Hepatocyte (in vitro differentiated cells): ENCODE measurements around the gene PIEZO1. TPM values are rescaled to one million over a fixed set of nuclear protein-coding genes. Genes with fewer than 3 reads are reported as not detected.

Experiments
- DNase-seq: peaks from one replicate; pipeline ENCODE4 v3.0.0-alpha.2; 2016; ENCODE audit warnings: low spot score
- H2AFZ ChIP-seq: fragments of 200-600 bp; sonication (generic); 2 replicates; pipeline ENCODE4 v1.6.0; 2016; ENCODE audit warnings: antibody characterized with exemption, mild to moderate bottlenecking
- H3K27ac ChIP-seq: fragments of 200-600 bp; sonication (generic); 2 replicates; pipeline ENCODE4 v1.5.1; 2016; ENCODE audit warnings: mild to moderate bottlenecking
- H3K27me3 ChIP-seq: fragments of 200-600 bp; sonication (generic); 2 replicates; pipeline ENCODE4 v1.6.1; 2016
- H3K36me3 ChIP-seq: fragments of 200-600 bp; sonication (generic); replicated peaks from 2 replicates; pipeline ENCODE4 v1.5.1; 2016; ENCODE audit warnings: low read depth; ENCODE audit not compliant: insufficient read depth
- H3K4me1 ChIP-seq: fragments of 200-600 bp; sonication (generic); 2 replicates; pipeline ENCODE4 v1.5.1; 2016; ENCODE audit warnings: mild to moderate bottlenecking, moderate library complexity; ENCODE audit not compliant: insufficient read depth
- H3K4me2 ChIP-seq: fragments of 200-600 bp; sonication (generic); 2 replicates; pipeline ENCODE4 v1.6.0; 2016
- H3K4me3 ChIP-seq: fragments of 200-600 bp; sonication (generic); 2 replicates; pipeline ENCODE4 v1.5.1; 2016; ENCODE audit warnings: mild to moderate bottlenecking
- H3K79me2 ChIP-seq: fragments of 200-600 bp; sonication (generic); 2 replicates; pipeline ENCODE4 v1.6.0; 2017; ENCODE audit warnings: mild to moderate bottlenecking
- H3K9me2 ChIP-seq: fragments of 200-600 bp; sonication (generic); replicated peaks from 2 replicates; pipeline ENCODE4 v1.6.0; 2017; ENCODE audit warnings: mild to moderate bottlenecking; ENCODE audit not compliant: insufficient read depth
- H3K9me3 ChIP-seq: fragments of 200-600 bp; sonication (generic); 2 replicates; pipeline ENCODE4 v1.5.1; 2016; ENCODE audit warnings: low read depth, mild to moderate bottlenecking
- H4K20me1 ChIP-seq: fragments of 200-600 bp; sonication (generic); 2 replicates; pipeline ENCODE4 v1.6.0; 2016; ENCODE audit warnings: mild to moderate bottlenecking; ENCODE audit not compliant: insufficient read depth, poor library complexity, severe bottlenecking
- EZH2 ChIP-seq: fragments of 200-600 bp; sonication (generic); IDR thresholded peaks from 2 replicates; pipeline ENCODE4 v1.6.1; 2016; ENCODE audit warnings: antibody characterized with exemption, mild to moderate bottlenecking, borderline replicate concordance
- EZH2phosphoT487 ChIP-seq: fragments of 200-600 bp; sonication (generic); IDR thresholded peaks from one replicate; pipeline ENCODE4 v1.6.1; 2018; ENCODE audit warnings: antibody characterized with exemption, mild to moderate bottlenecking, low read depth, moderate library complexity; ENCODE audit not compliant: unreplicated experiment, severe bottlenecking
- WGBS: methylation state at CpG from one replicate; pipeline ENCODE4 v1.1.6; 2016; ENCODE audit warnings: low lambda C conversion rate; ENCODE audit errors: missing lambda C conversion rate; 5-methylcytosine and 5-hydroxymethylcytosine counted together
- polyA plus RNA-seq: library from polyadenylated mRNA; unstranded; fragments of >200 nt; fragmentation: Nextera tagmentation; extraction: Ambion mirVana; gene quantifications from 2 replicates; pipeline ENCODE4 v1.2.1, GENCODE V29; 2016
- total RNA-seq: library from RNA; depleted of rRNA; stranded (reverse); fragments of >200 nt; gene quantifications from 2 replicates; pipeline ENCODE4 v1.2.3, GENCODE V29; 2014
- TF ChIP-seq, protein P1 (sequence below): fragments of 200-600 bp; sonication (generic); IDR thresholded peaks from 2 replicates; pipeline ENCODE4 v1.5.1; 2016; ENCODE audit warnings: antibody characterized with exemption, mild to moderate bottlenecking; ENCODE audit not compliant: poor library complexity

The PIEZO1 gene
- total and polyA plus RNA-seq, 2 experiments from 2014 or later: 70.6 to 77.0 TPM

DNA sequence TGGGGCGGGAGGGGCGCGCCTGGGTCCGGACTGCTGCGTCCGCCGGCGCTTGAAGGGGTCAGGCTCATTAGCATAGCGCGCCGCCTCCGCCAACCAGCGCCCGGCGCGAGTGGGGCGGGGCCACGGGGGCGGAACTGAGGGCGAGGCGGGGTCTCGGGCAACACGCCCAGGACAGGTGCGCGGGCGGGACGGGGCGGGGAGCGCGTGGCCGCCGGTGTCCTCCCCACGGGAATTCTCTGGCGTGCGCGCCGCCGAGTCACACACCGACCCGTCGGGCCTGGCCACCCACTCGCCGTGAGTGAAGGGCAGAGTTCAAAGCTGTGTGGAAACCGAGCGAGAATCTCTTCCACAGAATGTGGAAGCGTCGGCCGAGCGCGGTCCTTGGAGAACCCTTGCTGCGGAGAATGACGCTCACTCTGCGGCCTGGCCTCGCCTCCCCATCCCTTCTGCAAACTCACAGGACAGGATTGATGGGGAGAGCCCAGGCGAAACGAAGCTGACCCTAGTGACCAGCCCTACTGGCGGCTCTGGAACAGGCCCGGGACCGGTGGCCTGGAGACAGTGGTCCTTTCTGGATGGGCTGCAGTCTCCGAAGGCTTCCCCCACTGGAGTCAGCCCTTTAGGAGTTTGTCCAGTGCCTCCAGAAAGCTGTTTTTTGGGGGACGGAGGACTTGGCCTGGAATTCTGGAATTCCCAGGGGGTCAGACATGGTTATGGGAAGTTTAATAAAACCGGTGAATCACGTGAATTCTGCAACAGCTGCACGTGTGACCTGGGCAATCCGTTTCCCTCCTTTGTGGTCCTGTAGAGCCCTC, 98.4 kb downstream of the PIEZO1 start, which contains the start of gene SNAI3:
Gene SNAI3, minus strand, starts transcription at position 69 of the 815 bp plus-strand sequence. CDS start 101 bp downstream, outside the sequence.
- TF ChIP-seq EZH2phosphoT487: no peak
- no peak for TF ChIP-seq EZH2
- TF ChIP-seq, protein P1, sequence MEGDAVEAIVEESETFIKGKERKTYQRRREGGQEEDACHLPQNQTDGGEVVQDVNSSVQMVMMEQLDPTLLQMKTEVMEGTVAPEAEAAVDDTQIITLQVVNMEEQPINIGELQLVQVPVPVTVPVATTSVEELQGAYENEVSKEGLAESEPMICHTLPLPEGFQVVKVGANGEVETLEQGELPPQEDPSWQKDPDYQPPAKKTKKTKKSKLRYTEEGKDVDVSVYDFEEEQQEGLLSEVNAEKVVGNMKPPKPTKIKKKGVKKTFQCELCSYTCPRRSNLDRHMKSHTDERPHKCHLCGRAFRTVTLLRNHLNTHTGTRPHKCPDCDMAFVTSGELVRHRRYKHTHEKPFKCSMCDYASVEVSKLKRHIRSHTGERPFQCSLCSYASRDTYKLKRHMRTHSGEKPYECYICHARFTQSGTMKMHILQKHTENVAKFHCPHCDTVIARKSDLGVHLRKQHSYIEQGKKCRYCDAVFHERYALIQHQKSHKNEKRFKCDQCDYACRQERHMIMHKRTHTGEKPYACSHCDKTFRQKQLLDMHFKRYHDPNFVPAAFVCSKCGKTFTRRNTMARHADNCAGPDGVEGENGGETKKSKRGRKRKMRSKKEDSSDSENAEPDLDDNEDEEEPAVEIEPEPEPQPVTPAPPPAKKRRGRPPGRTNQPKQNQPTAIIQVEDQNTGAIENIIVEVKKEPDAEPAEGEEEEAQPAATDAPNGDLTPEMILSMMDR: no peak
- 12% methylated on average over 46 of the region's 65 CpGs for WGBS
- H2AFZ ChIP-seq: peak within 1 kb of the TSS; percentile 84

DNA sequence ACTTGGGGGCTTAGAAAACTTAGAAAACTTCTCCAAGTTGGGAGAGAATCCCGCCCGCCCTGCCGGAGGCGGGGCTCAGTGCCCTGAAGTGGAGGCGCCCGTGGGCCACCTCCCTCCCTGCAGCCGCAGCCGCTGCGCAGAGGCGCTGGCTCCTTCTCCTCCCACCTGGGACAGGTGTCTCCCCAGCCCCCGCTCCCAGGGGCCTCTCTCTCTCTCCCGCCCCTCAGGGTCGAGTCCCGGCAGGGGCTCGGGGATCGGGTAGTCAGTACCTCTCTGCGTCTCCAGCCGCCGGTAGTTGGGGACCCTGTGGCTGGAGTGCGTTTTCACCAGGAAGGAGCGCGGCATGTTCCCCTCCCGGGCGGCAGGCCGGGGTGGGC, 99.0 kb downstream of the PIEZO1 start:
- Histone ChIP-seq H3K79me2 (no peaks in the 10 kb centered on the region), H3K4me2 (peak overlapping the region; percentile 100), H3K36me3 (no peaks in the 10 kb centered on the region), H3K4me3 (peak overlapping the region; percentile 70), H4K20me1 (no peaks in the 10 kb centered on the region), H3K27me3 (peaks cover 3% of the 10 kb centered on the region), H3K9me3 (no peaks in the 10 kb centered on the region), H2AFZ (peak overlapping the region; percentile 84), H3K27ac (peak overlapping the region; percentile 83), H3K4me1 (peaks cover 20% of the 10 kb centered on the region), H3K9me2 (no peaks in the 10 kb centered on the region)
- TF ChIP-seq, protein P1: no peak
- peak; percentile 55 for TF ChIP-seq EZH2
- 2% methylated on average over 14 of the region's 25 CpGs for WGBS
- DNase-seq: peak; percentile 72

More for the DNA sequence above, 98.4 kb downstream of the PIEZO1 start, which contains the start of gene SNAI3:
- peak within 1 kb of the TSS; percentile 87 for H3K27ac ChIP-seq
- peak; percentile 92 for DNase-seq
- peaks cover 20% of the 10 kb centered on the region for H3K4me1 ChIP-seq
- no peaks in the 10 kb centered on the region for H3K9me3 ChIP-seq
- H3K4me3 ChIP-seq: peak within 1 kb of the TSS; percentile 70
- H3K79me2 ChIP-seq: no peaks in the 10 kb centered on the region
- H3K27me3 ChIP-seq: peaks cover 3% of the 10 kb centered on the region
- H3K36me3 ChIP-seq: no peaks in the 10 kb centered on the region
- peak within 1 kb of the TSS; percentile 100 for H3K4me2 ChIP-seq
- H4K20me1 ChIP-seq: no peaks in the 10 kb centered on the region
- H3K9me2 ChIP-seq: no peaks in the 10 kb centered on the region

- Histone ChIP-seq H3K27me3 (peaks cover 3% of the 10 kb centered on the region), H3K4me3 (peak overlapping the region; percentile 70), H3K4me2 (peak overlapping the region; percentile 100), H3K27ac (peak overlapping the region; percentile 83), H3K36me3 (no peaks in the 10 kb centered on the region), H3K9me2 (no peaks in the 10 kb centered on the region), H4K20me1 (no peaks in the 10 kb centered on the region), H3K79me2 (no peaks in the 10 kb centered on the region), H3K9me3 (no peaks in the 10 kb centered on the region), H2AFZ (peak overlapping the region; percentile 84), H3K4me1 (peaks cover 20% of the 10 kb centered on the region)
- 11% methylated on average over 28 of the region's 33 CpGs for WGBS
- TF ChIP-seq EZH2phosphoT487: no peak
- TF ChIP-seq, protein P1: peak; percentile 64
- DNase-seq: peak; percentile 72
Observed at GRCh38 chr16:88685156-88686061, 99.6 kb downstream of the PIEZO1 start.
